ENCODE data around the gene BCAP29.
"Not testable (repeated sequence)": the region's sequence is repeated elsewhere in the genome, so short reads cannot be mapped to it uniquely, and the experiment has no call there.

The BCAP29 gene

GRCh38 chr7:107628461-107629064 lies 48.5 kb downstream of the BCAP29 start:
- DNase-seq: no peak

- no peak for DNase-seq
Measured at GRCh38 chr7:107630342-107630741, 50.3 kb downstream of the BCAP29 start.

- DNase-seq: no peak
Measured at GRCh38 chr7:107631588-107632491, 51.8 kb downstream of the BCAP29 start.

- no peak for DNase-seq
Measured at GRCh38 chr7:107632492-107632865, 52.4 kb downstream of the BCAP29 start.

GRCh38 chr7:107638594-107638993 lies 58.5 kb downstream of the BCAP29 start:
- no peak for DNase-seq

GRCh38 chr7:107639070-107639469 lies 59.0 kb downstream of the BCAP29 start:
- not testable (repeated sequence) for DNase-seq

GRCh38 chr7:107641676-107642075 lies 61.6 kb downstream of the BCAP29 start:
- no peak for DNase-seq

GRCh38 chr7:107642501-107642900 lies 62.5 kb downstream of the BCAP29 start:
- DNase-seq: no peak

- DNase-seq: no peak
Measured at GRCh38 chr7:107643407-107643806, 63.4 kb downstream of the BCAP29 start.

- DNase-seq: no peak
Measured at GRCh38 chr7:107643938-107644308, 63.9 kb downstream of the BCAP29 start.

GRCh38 chr7:107644309-107644974 lies 64.4 kb downstream of the BCAP29 start:
- no peak for DNase-seq

- DNase-seq: no peak
Measured at GRCh38 chr7:107652642-107653041, 72.6 kb downstream of the BCAP29 start.

- DNase-seq: no peak
Measured at GRCh38 chr7:107658467-107658866, 78.4 kb downstream of the BCAP29 start.

- no peak for DNase-seq
Measured at GRCh38 chr7:107659666-107660065, 79.6 kb downstream of the BCAP29 start.

GRCh38 chr7:107660381-107661080 lies 80.5 kb downstream of the BCAP29 start, which contains the start of gene SLC26A4:
Gene SLC26A4, plus strand, starts transcription at chr7:107660828. Its CDS starts 814 bp downstream, at chr7:107661642.
- no peak for DNase-seq

- peak; percentile 18 for DNase-seq
Measured at GRCh38 chr7:107661081-107661864, 81.2 kb downstream of the BCAP29 start.

GRCh38 chr7:107661865-107662379 lies 81.9 kb downstream of the BCAP29 start:
- DNase-seq: no peak

- no peak for DNase-seq
Measured at GRCh38 chr7:107663196-107663595, 83.2 kb downstream of the BCAP29 start.

GRCh38 chr7:107666790-107667189 lies 86.7 kb downstream of the BCAP29 start:
- no peak for DNase-seq

GRCh38 chr7:107667341-107667740 lies 87.3 kb downstream of the BCAP29 start:
- no peak for DNase-seq

- no peak for DNase-seq
Measured at GRCh38 chr7:107668296-107668695, 88.2 kb downstream of the BCAP29 start.

Measured in 8988T (cell line).